Gastrocnemius medialis (tissue), 4 donors: Measurements from ENCODE around the gene DNAJB4. TPM values are rescaled to one million over a fixed set of nuclear protein-coding genes. Genes with fewer than 3 reads are reported as not detected.

ENCODE experiments used
- ATAC-seq, 2 donors: fragments of 150-250 bp; one replicate each; pipeline ENCODE4 v1.9.1; 2016
- DNase-seq, 2 donors: peaks; one replicate each; pipeline ENCODE4 v3.0.0-alpha.2; 2019
- H3K27ac ChIP-seq, 4 donors: fragments of 200-600 bp; sonication (generic); 1 replicate in 1 of 4; 2 replicates in 3 of 4; pipeline ENCODE4 v1.5.1; 2016 to 2018; ENCODE audit warnings: mild to moderate bottlenecking in 2 of 4, moderate library complexity in 1 of 4
- H3K27me3 ChIP-seq, 3 donors: fragments of 200-600 bp; sonication (generic) in 2 of 3; 1 replicate in 1 of 3; 2 replicates in 2 of 3; pipeline versions ENCODE4 v1.5.1 to v1.6.0; 2016 to 2019; ENCODE audit warnings: mild to moderate bottlenecking in 1 of 3, moderate library complexity in 1 of 3
- H3K36me3 ChIP-seq, 2 donors: fragments of 200-600 bp; sonication (generic) in 1 of 2; one replicate each; pipeline ENCODE4 v1.5.1; 2017 to 2018
- H3K4me1 ChIP-seq, 2 donors: fragments of 200-600 bp; sonication (generic) in 1 of 2; one replicate each; pipeline ENCODE4 v1.5.1; 2016 to 2017; ENCODE audit warnings: mild to moderate bottlenecking in 2 of 2
- H3K4me3 ChIP-seq, 4 donors: fragments of 200-600 bp; sonication (generic) in 3 of 4; 1 replicate in 1 of 4; 2 replicates in 3 of 4; pipeline ENCODE4 v1.5.1; 2016 to 2019; ENCODE audit warnings: mild to moderate bottlenecking in 2 of 4
- H3K9me3 ChIP-seq, 3 donors: fragments of 200-600 bp; sonication (generic) in 2 of 3; 1 replicate in 1 of 3; 2 replicates in 2 of 3; pipeline ENCODE4 v1.5.1; 2016 to 2019
- POLR2A ChIP-seq, 2 donors: fragments of 450-650 bp; IDR thresholded peaks; one replicate each; pipeline ENCODE4 v1.6.1; 2017; ENCODE audit warnings: antibody characterized with exemption in 2 of 2, mild to moderate bottlenecking in 2 of 2, moderate library complexity in 2 of 2
- in situ Hi-C, 4 donors: fragments of 200-750 bp; cut with MboI; loops; one replicate each; pipeline versions ENCODE4 v1.15.0 to v1.8.0; 2017; ENCODE audit warnings: low sequenced_read_pairs in 4 of 4
- intact Hi-C: fragments of 100-400 bp; cut with DNase I; formaldehyde crosslinking; loops from one replicate; pipeline ENCODE4 v1.15.1; 2023; ENCODE audit warnings: low total_unique reads
- total RNA-seq, 4 donors: library from RNA; depleted of rRNA; stranded (reverse); fragments of >200 nt; gene quantifications; one replicate each; pipeline versions ENCODE4 v1.1.0 to v1.2.3, GENCODE V29; 2016
- TF ChIP-seq, protein P1 (sequence below), 5 experiments: fragments of 450-650 bp in 3 of 5; fragments of 200-600 bp in 2 of 5; sonication (generic) in 2 of 5; IDR thresholded peaks in 4 of 5; conservative IDR thresholded peaks in 1 of 5; 1 replicate in 4 of 5; 2 replicates in 1 of 5; pipeline ENCODE4 v1.5.1; 2016 to 2019; ENCODE audit warnings: antibody characterized with exemption in 5 of 5, mild to moderate bottlenecking in 3 of 5, moderate library complexity in 3 of 5

The DNAJB4 gene
- total RNA-seq, 4 donors from 2014 or later = 35.6 to 84.9 (median 45.3) TPM

DNA sequence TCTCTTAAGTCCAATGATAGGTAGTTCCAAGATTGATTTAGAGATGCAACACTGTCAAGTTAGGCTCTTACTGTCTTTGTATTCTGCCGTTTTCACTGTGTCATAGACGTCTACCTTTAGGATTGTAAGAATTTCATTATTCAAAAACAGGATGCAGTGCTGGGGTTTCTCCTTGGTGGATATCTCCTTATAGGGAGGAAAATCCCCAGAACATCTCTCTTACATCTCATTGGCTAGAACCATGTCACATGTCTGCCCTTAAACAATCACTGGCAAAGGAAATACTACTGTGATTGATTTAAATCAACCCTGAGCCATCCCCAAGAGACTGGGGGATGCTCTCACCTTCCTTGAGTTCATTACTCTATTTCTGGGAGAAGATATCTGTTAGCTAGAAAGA, 15.0 kb upstream of the DNAJB4 start:
- H3K27ac ChIP-seq = no peak overlapping the region
- DNase-seq (no peak), ATAC-seq (no peak)
- H3K36me3 ChIP-seq = peaks cover 0 to 8% of the 10 kb centered on the region in 2 donors
- intact Hi-C loops (no loop called here), in situ Hi-C loops (loop anchor here in 3 of 4 donors (10.0 to 25.0 kb wide), 3 partner anchors 123 to 623 kb away; partner anchors contain the start of gene IFI44L (in 1 of the 3))
- H3K4me3 ChIP-seq = no peak overlapping the region
- peaks cover 28 to 35% of the 10 kb centered on the region in 2 donors for H3K4me1 ChIP-seq
- H3K27me3 ChIP-seq = no peaks in the 10 kb centered on the region
- TF ChIP-seq, protein P1, sequence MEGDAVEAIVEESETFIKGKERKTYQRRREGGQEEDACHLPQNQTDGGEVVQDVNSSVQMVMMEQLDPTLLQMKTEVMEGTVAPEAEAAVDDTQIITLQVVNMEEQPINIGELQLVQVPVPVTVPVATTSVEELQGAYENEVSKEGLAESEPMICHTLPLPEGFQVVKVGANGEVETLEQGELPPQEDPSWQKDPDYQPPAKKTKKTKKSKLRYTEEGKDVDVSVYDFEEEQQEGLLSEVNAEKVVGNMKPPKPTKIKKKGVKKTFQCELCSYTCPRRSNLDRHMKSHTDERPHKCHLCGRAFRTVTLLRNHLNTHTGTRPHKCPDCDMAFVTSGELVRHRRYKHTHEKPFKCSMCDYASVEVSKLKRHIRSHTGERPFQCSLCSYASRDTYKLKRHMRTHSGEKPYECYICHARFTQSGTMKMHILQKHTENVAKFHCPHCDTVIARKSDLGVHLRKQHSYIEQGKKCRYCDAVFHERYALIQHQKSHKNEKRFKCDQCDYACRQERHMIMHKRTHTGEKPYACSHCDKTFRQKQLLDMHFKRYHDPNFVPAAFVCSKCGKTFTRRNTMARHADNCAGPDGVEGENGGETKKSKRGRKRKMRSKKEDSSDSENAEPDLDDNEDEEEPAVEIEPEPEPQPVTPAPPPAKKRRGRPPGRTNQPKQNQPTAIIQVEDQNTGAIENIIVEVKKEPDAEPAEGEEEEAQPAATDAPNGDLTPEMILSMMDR (IDR thresholded peaks at IDR 0.05 in 4 of 5, conservative IDR thresholded peaks at IDR 0.05 in 1 of 5) = no peak
- TF ChIP-seq POLR2A (IDR thresholded peaks at IDR 0.05) = no peak
- H3K9me3 ChIP-seq = no peaks in the 10 kb centered on the region

DNA sequence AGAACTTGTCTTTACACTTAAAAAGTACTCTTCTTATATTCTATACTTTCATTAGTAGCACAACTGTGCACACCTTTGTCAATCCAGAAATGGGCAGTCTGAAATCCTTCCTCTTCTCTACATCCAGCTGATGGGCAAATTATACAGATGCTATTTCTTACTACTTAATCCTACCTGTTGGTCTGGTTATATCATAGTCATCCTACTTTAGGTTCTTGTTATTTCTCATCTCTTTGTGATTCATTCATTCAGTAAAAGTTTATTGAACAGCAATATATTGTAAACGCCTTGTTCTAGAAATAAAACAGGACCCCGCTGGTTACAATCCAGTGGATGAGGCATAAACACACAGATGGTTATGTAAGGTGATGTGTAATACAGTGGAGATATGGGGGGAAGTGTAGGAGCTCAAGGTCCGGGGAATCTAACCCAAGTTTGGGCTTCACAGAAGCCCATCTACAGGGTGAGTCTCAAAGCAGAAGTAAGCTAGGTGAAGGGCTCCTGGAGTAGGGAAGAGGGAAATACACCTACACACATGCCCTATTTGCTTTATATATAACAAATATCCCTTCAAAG, 14.0 kb upstream of the DNAJB4 start:
- no peaks in the 10 kb centered on the region for H3K27me3 ChIP-seq
- intact Hi-C loops (no loop called here), in situ Hi-C loops (loop anchor here in 2 of 4 donors (25.0 kb wide), 2 partner anchors 122 to 622 kb away; partner anchors contain the start of gene IFI44L (in 1 of the 2))
- H3K4me1 ChIP-seq = peaks cover 19 to 25% of the 10 kb centered on the region in 2 donors
- H3K4me3 ChIP-seq = no peak overlapping the region
- ATAC-seq (no peak), DNase-seq (no peak)
- H3K9me3 ChIP-seq = no peaks in the 10 kb centered on the region
- TF ChIP-seq, protein P1 (IDR thresholded peaks at IDR 0.05 in 4 of 5, conservative IDR thresholded peaks at IDR 0.05 in 1 of 5) = no peak
- no peak for TF ChIP-seq POLR2A (IDR thresholded peaks at IDR 0.05)
- no peak overlapping the region for H3K27ac ChIP-seq
- peaks cover 0 to 8% of the 10 kb centered on the region in 2 donors for H3K36me3 ChIP-seq

DNA sequence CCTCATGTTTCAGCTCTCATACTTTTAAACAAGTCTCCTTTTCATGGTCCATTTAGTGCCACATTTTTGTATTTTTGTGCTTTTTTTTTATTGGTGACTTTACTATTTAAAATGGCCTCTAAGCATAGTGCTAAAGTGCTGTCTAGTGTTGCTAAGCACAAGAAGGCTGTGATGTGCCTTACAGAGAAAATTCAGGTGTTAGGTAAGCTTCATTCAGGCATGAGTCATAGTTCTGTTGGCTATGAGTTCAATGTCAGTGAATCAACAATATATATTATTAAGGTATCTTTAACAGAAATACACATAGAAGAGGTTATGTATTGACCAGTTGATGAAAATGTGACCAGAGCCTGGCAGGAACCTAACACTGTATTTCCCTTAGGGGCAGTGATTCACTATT, 13.1 kb upstream of the DNAJB4 start:
- H3K4me3 ChIP-seq = no peak overlapping the region
- no peaks in the 10 kb centered on the region for H3K27me3 ChIP-seq
- DNase-seq (no peak), ATAC-seq (no peak)
- H3K27ac ChIP-seq = no peak overlapping the region
- no peaks in the 10 kb centered on the region for H3K9me3 ChIP-seq
- H3K4me1 ChIP-seq = peaks cover 10 to 17% of the 10 kb centered on the region in 2 donors
- in situ Hi-C loops = loop anchor here in 2 of 4 donors (25.0 kb wide), 2 partner anchors 121 to 621 kb away; partner anchors contain the start of gene IFI44L (in 1 of the 2)
- intact Hi-C loops = no loop called here
- no peak for TF ChIP-seq POLR2A (IDR thresholded peaks at IDR 0.05)
- TF ChIP-seq, protein P1 (IDR thresholded peaks at IDR 0.05 in 4 of 5, conservative IDR thresholded peaks at IDR 0.05 in 1 of 5) = no peak
- peaks cover 0 to 8% of the 10 kb centered on the region in 2 donors for H3K36me3 ChIP-seq

DNA sequence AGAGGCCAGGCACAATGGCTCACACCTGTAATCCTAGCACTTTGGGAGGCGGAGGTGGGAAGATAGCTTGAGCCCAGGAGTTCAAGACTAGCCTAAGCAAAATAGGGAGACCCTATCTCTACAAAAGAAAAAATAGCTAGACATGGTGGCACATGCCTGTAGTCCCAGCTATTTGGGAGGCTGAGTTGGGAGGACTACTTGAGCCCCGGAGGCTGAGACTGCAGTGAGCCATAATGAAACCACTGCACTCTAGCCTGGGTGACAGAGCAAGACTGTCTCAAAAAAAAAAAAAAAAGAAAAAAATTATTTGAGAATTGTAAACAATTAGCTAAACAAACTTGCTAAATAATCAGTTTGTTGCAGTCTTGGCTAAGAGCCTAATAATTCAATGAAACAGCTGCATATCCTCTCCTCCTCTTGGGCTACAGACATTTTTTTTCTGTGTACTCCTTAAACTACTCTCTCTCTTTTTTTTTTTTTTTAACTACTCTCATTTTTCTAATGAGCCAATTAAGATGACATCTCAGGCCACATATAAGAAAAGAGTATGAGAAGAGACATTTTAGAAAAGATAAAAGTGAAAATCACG, 10.5 kb upstream of the DNAJB4 start:
- in situ Hi-C loops = loop anchor here in 2 of 4 donors (25.0 kb wide), 2 partner anchors 118 to 618 kb away; partner anchors contain the start of gene IFI44L (in 1 of the 2)
- Histone ChIP-seq H3K9me3 (no peaks in the 10 kb centered on the region), H3K4me3 (no peak overlapping the region), H3K27ac (no peak overlapping the region), H3K36me3 (peaks cover 0 to 8% of the 10 kb centered on the region in 2 donors), H3K4me1 (no peaks in the 10 kb centered on the region), H3K27me3 (no peaks in the 10 kb centered on the region)
- no peak for ATAC-seq
- TF ChIP-seq POLR2A (IDR thresholded peaks at IDR 0.05) = no peak
- TF ChIP-seq, protein P1 (IDR thresholded peaks at IDR 0.05 in 4 of 5, conservative IDR thresholded peaks at IDR 0.05 in 1 of 5) = no peak
- intact Hi-C loops = no loop called here
- no peak for DNase-seq
